ENCODE measurements around the gene PDE11A. TPM values are rescaled to one million over a fixed set of nuclear protein-coding genes. Genes with fewer than 3 reads are reported as not detected.

The PDE11A gene
- total RNA-seq, 1 experiment from 2014 or later = not detected

DNA sequence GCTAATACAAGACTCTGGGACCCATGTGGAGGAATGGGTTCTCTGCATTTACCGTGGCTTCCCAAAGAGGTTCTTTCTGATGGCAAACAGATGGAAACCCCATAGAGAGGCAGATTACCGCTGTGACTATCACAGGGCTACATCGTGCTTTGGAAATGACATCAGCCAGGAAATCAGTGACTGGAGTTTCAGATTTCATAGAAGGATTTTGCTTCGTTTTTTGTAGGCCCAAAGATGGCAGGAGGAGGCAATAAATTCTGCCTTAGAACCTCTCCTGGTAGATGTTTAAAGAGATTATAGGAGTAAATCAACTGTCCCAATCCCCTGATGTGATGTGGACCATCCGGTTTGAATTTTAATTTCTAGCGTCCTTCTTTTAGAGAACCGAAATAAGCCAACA, 465.9 kb downstream of the PDE11A start:
- Mint-ChIP-seq H3K27me3 (ENCODE audit: insufficient read depth, unreplicated experiment) (no peaks in the 10 kb centered on the region), H3K4me3 (ENCODE audit: unreplicated experiment) (no peak overlapping the region), H3K9me3 (ENCODE audit: unreplicated experiment) (no peaks in the 10 kb centered on the region), H3K36me3 (ENCODE audit: insufficient read depth, unreplicated experiment) (no peaks in the 10 kb centered on the region), H3K27ac (ENCODE audit: low read depth, unreplicated experiment) (no peak overlapping the region), H3K4me1 (ENCODE audit: insufficient read depth, unreplicated experiment) (peaks cover 5% of the 10 kb centered on the region)
- POLR2A ChIA-PET = interaction anchor here (1.0 kb wide), 1 partner anchor 95 kb away, joined by 3 read pairs; no protein-coding TSS in a partner anchor
- TF ChIP-seq CTCF (IDR thresholded peaks at IDR 0.05; ENCODE audit: unreplicated experiment) = no peak
- intact Hi-C loops (cut with micrococcal nuclease) = loop anchor here (10.0 kb wide), 1 partner anchor 442 kb away; no protein-coding TSS in a partner anchor
- no peak for DNase-seq (ENCODE audit: unreplicated experiment)
- CTCF ChIA-PET = interaction anchor here (0.6 to 1.1 kb wide), 3 partner anchors 51 to 212 kb away, joined by 3 read pairs; no protein-coding TSS in a partner anchor
- no TSS peak for BruUV-seq (replicated peaks)

- H3K27ac Mint-ChIP-seq (ENCODE audit: low read depth, unreplicated experiment) = no peak overlapping the region
- H3K4me3 Mint-ChIP-seq (ENCODE audit: unreplicated experiment) = no peak overlapping the region
- TF ChIP-seq CTCF (IDR thresholded peaks at IDR 0.05; ENCODE audit: unreplicated experiment) = peak; percentile 42
- H3K9me3 Mint-ChIP-seq (ENCODE audit: unreplicated experiment) = no peaks in the 10 kb centered on the region
- intact Hi-C loops (cut with micrococcal nuclease) = loop anchor here (1.0 to 10.0 kb wide), 4 partner anchors 115 to 440 kb away; no protein-coding TSS in a partner anchor
- DNase-seq (ENCODE audit: unreplicated experiment) = peak; percentile 58
- peaks cover 5% of the 10 kb centered on the region for H3K4me1 Mint-ChIP-seq (ENCODE audit: insufficient read depth, unreplicated experiment)
- no TSS peak for BruUV-seq (replicated peaks)
- H3K27me3 Mint-ChIP-seq (ENCODE audit: insufficient read depth, unreplicated experiment) = peaks cover 5% of the 10 kb centered on the region
- ChIA-PET CTCF (interaction anchor here (0.6 to 3.3 kb wide), 26 partner anchors 9 to 1022 kb away, joined by 3 to 19 read pairs (median 4); no protein-coding TSS in a partner anchor), POLR2A (interaction anchor here (0.7 to 1.0 kb wide), 2 partner anchors 69 to 91 kb away, joined by 3 read pairs; no protein-coding TSS in a partner anchor)
- H3K36me3 Mint-ChIP-seq (ENCODE audit: insufficient read depth, unreplicated experiment) = no peaks in the 10 kb centered on the region
Observed at GRCh38 chr2:177604271-177605065, 468.1 kb downstream of the PDE11A start.

- peaks cover 12% of the 10 kb centered on the region for H3K27me3 Mint-ChIP-seq (ENCODE audit: insufficient read depth, unreplicated experiment)
- no TSS peak for BruUV-seq (replicated peaks)
- no peak overlapping the region for H3K4me3 Mint-ChIP-seq (ENCODE audit: unreplicated experiment)
- intact Hi-C loops (cut with micrococcal nuclease) = loop anchor here (1.0 to 10.0 kb wide), 4 partner anchors 114 to 439 kb away; no protein-coding TSS in a partner anchor
- no peaks in the 10 kb centered on the region for H3K9me3 Mint-ChIP-seq (ENCODE audit: unreplicated experiment)
- ChIA-PET POLR2A (interaction anchor here (1.0 kb wide), 1 partner anchor 91 kb away, joined by 3 read pairs; no protein-coding TSS in a partner anchor), CTCF (interaction anchor here (0.6 to 3.3 kb wide), 19 partner anchors 8 to 1021 kb away, joined by 3 to 19 read pairs (median 5); no protein-coding TSS in a partner anchor)
- DNase-seq (ENCODE audit: unreplicated experiment) = no peak
- peaks cover 5% of the 10 kb centered on the region for H3K4me1 Mint-ChIP-seq (ENCODE audit: insufficient read depth, unreplicated experiment)
- no peak for TF ChIP-seq CTCF (IDR thresholded peaks at IDR 0.05; ENCODE audit: unreplicated experiment)
- H3K27ac Mint-ChIP-seq (ENCODE audit: low read depth, unreplicated experiment) = no peak overlapping the region
- H3K36me3 Mint-ChIP-seq (ENCODE audit: insufficient read depth, unreplicated experiment) = no peaks in the 10 kb centered on the region
Observed at GRCh38 chr2:177603768-177604167, 468.8 kb downstream of the PDE11A start.

DNA sequence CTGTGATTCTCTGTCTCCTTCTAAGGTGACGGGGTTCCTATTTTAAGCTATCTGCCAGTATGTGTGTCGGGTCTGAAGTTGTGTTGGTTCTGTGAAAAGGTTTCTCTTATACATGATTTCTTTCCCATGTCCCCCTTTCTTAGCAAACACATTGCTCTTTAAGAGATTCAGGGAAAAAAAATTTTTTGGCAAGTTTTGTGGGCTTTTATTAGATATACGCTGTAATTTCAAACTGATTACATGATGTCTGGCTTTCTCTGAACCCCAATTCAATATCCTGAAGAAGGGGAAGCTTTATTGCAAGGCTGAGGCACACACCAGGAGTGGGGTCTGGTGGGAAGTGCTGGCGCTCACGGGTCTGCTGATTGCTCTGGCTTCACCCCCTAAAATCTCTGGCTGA, 469.4 kb downstream of the PDE11A start:
- Mint-ChIP-seq H3K9me3 (ENCODE audit: unreplicated experiment) (no peaks in the 10 kb centered on the region), H3K27ac (ENCODE audit: low read depth, unreplicated experiment) (no peak overlapping the region), H3K4me1 (ENCODE audit: insufficient read depth, unreplicated experiment) (peaks cover 5% of the 10 kb centered on the region), H3K4me3 (ENCODE audit: unreplicated experiment) (no peak overlapping the region), H3K36me3 (ENCODE audit: insufficient read depth, unreplicated experiment) (no peaks in the 10 kb centered on the region), H3K27me3 (ENCODE audit: insufficient read depth, unreplicated experiment) (peaks cover 18% of the 10 kb centered on the region)
- intact Hi-C loops (cut with micrococcal nuclease) = loop anchor here (5.0 to 10.0 kb wide), 2 partner anchors 186 to 438 kb away; no protein-coding TSS in a partner anchor
- no peak for DNase-seq (ENCODE audit: unreplicated experiment)
- TF ChIP-seq CTCF (IDR thresholded peaks at IDR 0.05; ENCODE audit: unreplicated experiment) = no peak
- POLR2A ChIA-PET = interaction anchor here (0.5 kb wide), 1 partner anchor 276 kb away, joined by 3 read pairs; no protein-coding TSS in a partner anchor
- BruUV-seq (replicated peaks) = no TSS peak
- CTCF ChIA-PET = interaction anchor here (0.6 to 3.3 kb wide), 5 partner anchors 11 to 441 kb away, joined by 3 to 19 read pairs (median 3); no protein-coding TSS in a partner anchor

Measured in MCF 10A (cell line).